GM19328 (cell line): Measurements from ENCODE around the gene FOCAD.

ENCODE experiments used
- ATAC-seq: cut with Tn5 transposase; IDR thresholded peaks from one replicate; pipeline ENCODE4 v1.9.1; 2021; ENCODE audit warnings: mild to moderate bottlenecking, moderate library complexity; ENCODE audit not compliant: unreplicated experiment

FOCAD gene

GRCh38 chr9:20729523-20729922, 45.5 kb downstream of the FOCAD start:
- ATAC-seq = no peak

- no peak for ATAC-seq
Measured at GRCh38 chr9:20732118-20732517, 48.1 kb downstream of the FOCAD start.

DNA sequence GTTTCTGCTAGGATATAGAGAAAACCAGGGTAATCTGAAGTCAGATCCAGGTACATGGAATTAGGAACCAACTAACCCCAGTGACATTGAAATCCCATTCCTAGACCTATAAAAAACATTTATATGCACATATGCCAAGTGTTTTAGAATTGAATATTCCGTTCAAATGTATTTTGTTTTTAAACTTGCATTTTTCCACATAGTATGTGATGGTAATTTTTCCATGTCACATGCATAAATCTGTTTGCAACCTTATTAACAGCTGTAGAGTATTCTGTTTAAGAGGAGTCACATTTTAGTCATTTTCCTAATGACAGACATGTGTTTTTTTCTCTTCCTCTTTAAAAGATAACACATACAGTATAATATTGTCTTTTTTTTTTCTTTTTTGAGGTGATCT, 50.2 kb downstream of the FOCAD start:
- no peak for ATAC-seq

DNA sequence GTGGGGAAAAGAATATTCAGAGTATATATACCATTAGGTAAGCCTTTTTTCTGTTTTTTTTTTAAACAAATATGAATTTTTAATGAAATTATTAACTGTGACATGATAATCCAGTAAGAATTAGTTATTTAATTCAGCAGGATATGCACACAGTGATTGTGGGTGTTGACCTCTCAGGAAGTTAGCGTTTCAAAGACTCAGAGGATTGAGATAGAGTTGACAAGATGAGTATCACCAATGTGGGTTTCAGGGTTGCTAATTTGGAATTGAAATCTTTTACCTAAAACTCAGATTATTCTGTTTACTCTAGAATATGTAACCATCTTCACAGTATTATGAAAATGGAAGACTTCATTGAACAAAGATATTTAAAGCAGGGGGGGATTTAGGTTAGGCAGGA, 56.2 kb downstream of the FOCAD start:
- no peak for ATAC-seq

GRCh38 chr9:20740929-20741582, 57.0 kb downstream of the FOCAD start:
- ATAC-seq = no peak

- ATAC-seq = no peak
Measured at GRCh38 chr9:20742833-20743232, 58.8 kb downstream of the FOCAD start.

GRCh38 chr9:20744036-20744630, 60.1 kb downstream of the FOCAD start:
- no peak for ATAC-seq

DNA sequence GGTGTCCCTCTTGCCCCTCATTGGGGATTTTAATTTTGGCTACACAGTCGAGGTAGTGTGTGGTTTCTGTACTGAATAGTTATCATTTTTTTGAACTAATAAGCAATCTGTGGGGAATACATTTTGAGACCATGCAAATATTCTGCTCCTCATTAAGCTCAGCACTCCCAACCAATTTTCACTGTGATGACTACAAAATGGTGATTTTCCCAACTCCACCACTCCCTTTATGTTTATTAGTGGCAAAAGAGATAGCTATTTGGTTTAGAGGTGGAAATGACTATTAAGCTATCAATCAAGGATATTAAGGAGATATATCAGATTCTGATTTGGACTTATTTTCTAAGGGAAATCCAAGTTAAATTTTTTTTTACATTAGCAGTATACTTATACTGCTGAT, 62.9 kb downstream of the FOCAD start:
- ATAC-seq = no peak

DNA sequence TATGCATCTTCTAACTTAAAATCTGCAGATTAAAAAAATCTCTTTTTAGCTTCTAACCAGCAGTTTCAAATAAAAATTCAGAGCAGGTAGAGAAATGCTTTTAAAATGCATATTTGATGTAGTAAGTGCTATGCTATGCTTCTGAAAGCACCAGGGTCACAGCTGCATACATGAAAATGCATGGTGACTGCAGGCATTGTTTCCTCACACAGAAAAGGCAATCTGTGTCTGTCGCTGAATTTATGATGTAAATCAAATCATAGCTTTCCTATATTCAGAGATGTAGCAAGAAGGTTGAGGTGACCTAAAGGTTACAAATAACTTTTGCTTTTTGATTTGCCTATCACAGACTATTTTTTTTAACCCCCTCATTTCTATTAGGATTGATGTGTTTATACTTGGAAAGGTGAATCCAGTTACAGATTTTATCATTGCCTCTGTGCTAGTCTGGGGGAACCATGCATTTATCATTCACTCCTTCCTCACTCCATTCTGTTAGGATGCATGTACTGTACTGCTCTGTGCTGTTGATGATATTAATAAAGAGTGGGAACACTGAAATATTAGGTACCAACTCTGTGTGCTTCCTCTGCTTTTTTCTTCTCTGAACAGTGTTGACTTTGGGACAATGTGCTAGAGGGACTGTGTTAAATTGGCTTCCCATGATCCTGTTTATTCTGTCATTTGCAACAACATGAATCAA, 65.6 kb downstream of the FOCAD start:
- ATAC-seq = no peak

DNA sequence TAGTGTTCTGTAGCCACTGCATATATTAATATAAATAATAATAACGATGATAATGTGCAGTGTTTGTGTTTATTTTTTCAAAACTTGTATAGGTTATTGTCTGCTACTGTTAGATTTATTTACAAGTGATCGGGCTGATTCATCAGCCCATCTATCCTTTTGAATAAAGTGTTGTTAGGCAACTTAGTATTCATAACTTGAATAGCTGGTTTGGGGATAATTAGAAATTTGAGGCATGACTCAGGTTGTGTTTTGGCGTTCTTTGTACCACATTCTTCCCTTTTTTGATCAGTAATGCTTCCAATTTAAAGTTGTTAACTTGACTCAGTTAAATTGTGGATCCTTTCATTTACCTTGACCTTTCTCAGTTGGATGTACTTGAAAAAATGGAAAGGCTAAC, 69.7 kb downstream of the FOCAD start:
- no peak for ATAC-seq

GRCh38 chr9:20754556-20754955, 70.5 kb downstream of the FOCAD start:
- ATAC-seq = no peak

GRCh38 chr9:20760246-20760891, 76.3 kb downstream of the FOCAD start:
- ATAC-seq = no peak

DNA sequence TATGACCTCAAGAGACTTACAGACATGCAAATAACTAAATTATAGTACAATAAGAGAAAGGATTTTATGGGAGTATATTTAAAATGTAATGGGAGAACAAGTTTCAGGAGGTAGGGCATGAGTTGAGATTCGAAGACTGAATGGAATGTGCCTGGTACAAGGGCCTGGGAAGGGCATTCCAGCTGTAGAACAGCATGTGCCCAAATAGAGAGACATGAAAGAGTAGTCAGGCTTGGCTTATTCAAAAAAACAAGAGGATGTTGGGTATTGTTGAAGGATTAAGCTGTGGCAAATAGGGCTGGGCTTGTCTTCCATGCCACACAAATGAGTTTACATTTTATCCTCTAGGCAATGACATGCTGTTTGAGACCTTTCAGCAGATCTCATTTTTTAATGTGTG, 86.9 kb downstream of the FOCAD start:
- ATAC-seq = no peak

- no peak for ATAC-seq
Measured at GRCh38 chr9:20771729-20772128, 87.7 kb downstream of the FOCAD start.

- ATAC-seq = no peak
Measured at GRCh38 chr9:20775683-20776082, 91.6 kb downstream of the FOCAD start.

DNA sequence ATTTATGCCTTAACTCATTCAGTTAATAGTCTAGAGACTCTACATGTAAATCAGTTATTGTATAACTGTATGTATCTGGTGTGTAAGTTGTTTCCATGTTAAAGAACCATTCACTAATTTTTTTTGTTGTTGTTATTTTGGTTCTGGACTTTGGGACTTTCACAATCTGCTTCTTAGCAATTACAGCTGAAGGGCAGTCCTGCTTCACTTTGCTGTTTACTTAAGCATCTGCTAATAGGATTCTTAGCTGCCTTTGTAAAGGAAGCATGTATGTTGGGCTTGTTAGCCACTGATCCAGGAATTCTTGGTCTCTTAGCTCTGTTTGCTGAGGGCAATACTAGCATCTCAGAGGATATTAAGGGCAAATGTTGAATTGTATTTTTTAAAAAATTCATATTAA, 97.0 kb downstream of the FOCAD start:
- no peak for ATAC-seq

DNA sequence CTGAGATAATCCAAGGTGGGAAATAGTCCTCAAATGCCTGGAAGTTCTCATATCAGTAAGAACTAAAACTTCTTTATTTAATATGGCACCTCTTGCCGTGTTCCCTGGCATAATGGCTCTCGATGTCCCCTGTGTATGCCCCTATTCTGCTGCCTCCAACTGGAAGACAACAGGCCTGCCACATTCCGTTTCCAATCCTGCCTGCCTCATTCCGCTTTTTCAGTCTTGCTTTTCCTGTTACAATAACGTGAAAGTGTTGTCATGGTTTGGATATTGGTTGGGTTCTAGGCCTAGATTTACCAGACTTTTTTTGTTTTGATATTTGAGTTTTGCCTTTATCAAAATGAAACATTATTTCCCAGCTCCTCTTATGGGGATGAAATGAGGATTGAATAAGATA, 98.2 kb downstream of the FOCAD start:
- ATAC-seq = no peak

DNA sequence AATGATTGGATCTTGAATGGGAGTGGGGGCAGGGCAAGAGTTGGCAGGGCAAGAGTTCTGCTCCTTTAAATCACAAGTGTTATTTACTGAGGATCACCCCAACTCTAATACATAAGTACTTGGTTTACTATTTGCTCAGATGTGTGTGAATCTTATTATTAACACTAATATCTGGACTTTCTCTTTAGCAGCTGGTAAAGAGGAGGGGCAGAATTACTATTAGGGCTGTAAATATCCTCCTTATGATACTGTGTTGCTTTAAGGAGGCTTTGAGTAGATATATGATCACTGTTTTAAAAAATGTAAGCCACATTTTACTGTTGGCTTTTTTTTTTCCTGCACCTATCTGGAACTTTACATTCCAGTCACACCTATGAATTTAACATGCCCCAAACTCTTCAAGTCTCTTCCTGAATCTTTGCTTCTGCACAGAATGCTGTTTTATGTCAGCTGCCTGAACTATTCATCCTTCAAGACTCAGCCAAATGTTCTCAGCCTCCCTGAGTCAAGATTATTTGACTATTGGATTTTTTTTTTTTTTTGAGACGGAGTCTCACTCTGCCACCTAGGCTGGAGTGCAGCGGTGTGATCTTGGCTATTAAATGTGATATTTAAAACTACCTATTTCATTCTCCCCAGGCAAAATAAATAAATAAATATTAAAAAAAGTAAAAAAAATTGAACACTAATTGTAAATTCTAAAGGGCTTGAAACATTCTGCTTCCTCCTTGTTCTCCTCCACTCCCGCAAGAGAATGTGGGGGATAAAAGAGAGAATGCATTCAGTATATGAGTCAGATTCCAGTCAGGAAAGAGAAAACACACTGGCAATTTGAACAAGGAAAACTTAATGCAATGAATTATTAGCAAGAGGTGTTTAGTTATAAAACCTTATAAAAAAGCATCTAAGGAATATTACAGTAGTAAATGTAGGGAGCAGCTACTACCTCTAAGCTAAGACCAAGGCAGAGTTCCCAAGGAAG, 99.3 kb downstream of the FOCAD start:
- no peak for ATAC-seq

DNA sequence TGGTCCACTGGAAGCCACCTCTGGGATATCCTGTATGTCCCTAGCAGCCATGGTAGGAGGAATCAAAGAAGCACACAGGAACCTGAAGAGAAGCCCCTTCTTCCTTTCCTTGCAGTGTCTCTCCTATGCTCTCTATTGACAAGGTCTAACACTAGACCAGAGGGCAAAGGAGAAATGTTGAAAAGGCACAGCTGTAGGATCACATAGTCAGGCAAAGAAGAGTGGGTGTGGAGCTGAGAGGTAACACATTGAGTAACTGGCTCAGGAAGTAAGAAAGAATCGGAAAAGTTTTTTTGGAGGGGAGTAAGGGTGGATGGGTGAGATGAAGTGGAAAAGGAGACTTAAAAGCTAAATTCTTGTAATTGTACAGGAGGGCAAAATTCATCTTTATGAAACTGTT, 100.1 kb downstream of the FOCAD start:
- no peak for ATAC-seq

- no peak for ATAC-seq
Measured at GRCh38 chr9:20786807-20787206, 102.7 kb downstream of the FOCAD start.
